Suppressor macrophage (primary cell): ENCODE measurements around the gene MUS81.
A peak's percentile ranks its signal among the peaks of the same experiment; 100 is the strongest.

ENCODE experiments used
- DNase-seq, 4 experiments: peaks; one replicate each; pipeline ENCODE4 v3.0.0-alpha.2; 2020 to 2022

The MUS81 gene

GRCh38 chr11:65873318-65874156, 13.3 kb downstream of the MUS81 start:
- DNase-seq = peak; percentile 93 to 98 (median 96)

- peak in 3 of 4 experiments; percentile 25 to 46 (median 42) for DNase-seq
These were observed 19.4 kb downstream of the MUS81 start, which contains the start of gene CTSW for GRCh38 chr11:65879617-65880016. CTSW (plus strand) TSS chr11:65879837; CDS start chr11:65879855, 18 bp downstream.

GRCh38 chr11:65880027-65880426, 19.8 kb downstream of the MUS81 start:
- no peak for DNase-seq

- peak in 1 of 4 experiments; percentile 6 for DNase-seq
These were observed 20.7 kb downstream of the MUS81 start for GRCh38 chr11:65880844-65881421.

GRCh38 chr11:65882120-65883057, 22.2 kb downstream of the MUS81 start:
- DNase-seq = peak in 1 of 4 experiments; percentile 1

- no peak for DNase-seq
These were observed 23.0 kb downstream of the MUS81 start for GRCh38 chr11:65883058-65883761.

- DNase-seq = peak in 1 of 4 experiments; percentile 1
These were observed 23.8 kb downstream of the MUS81 start for GRCh38 chr11:65883786-65884715.

- peak; percentile 88 to 93 (median 92) for DNase-seq
These were observed 24.5 kb downstream of the MUS81 start for GRCh38 chr11:65884716-65885092.

GRCh38 chr11:65885231-65885630, 25.0 kb downstream of the MUS81 start:
- DNase-seq = peak in 1 of 4 experiments; percentile 0

GRCh38 chr11:65885808-65886536, 25.7 kb downstream of the MUS81 start:
- DNase-seq = peak in 1 of 4 experiments; percentile 0

GRCh38 chr11:65886826-65887722, 26.8 kb downstream of the MUS81 start:
- DNase-seq = peak in 1 of 4 experiments; percentile 1

- no peak for DNase-seq
These were observed 27.5 kb downstream of the MUS81 start for GRCh38 chr11:65887723-65888162.

- peak; percentile 97 to 98 (median 98) for DNase-seq
These were observed 28.1 kb downstream of the MUS81 start, which contains the start of gene FIBP for GRCh38 chr11:65888163-65888814. FIBP (minus strand) TSS chr11:65888471; CDS start chr11:65888418, 53 bp downstream.

GRCh38 chr11:65890324-65891218, 30.3 kb downstream of the MUS81 start, which contains the start of gene CCDC85B:
CCDC85B (plus strand) TSS chr11:65890673; CDS start chr11:65890784, 111 bp downstream.
- peak; percentile 74 to 99 (median 98) for DNase-seq

GRCh38 chr11:65891219-65892136, 31.2 kb downstream of the MUS81 start:
- peak in 3 of 4 experiments; percentile 47 to 63 (median 58) for DNase-seq

- peak in 1 of 4 experiments; percentile 3 for DNase-seq
These were observed 31.9 kb downstream of the MUS81 start for GRCh38 chr11:65892137-65892540.
